Measurements from ENCODE around the gene LIG3. TPM values are rescaled to one million over a fixed set of nuclear protein-coding genes. Genes with fewer than 3 reads are reported as not detected.
A peak's percentile ranks its signal among the peaks of the same experiment; 100 is the strongest.
"Not testable (repeated sequence)": the region's sequence is repeated elsewhere in the genome, so short reads cannot be mapped to it uniquely, and the experiment has no call there.

LIG3 gene
- total RNA-seq, 2 experiments from 2014 or later, result 42.8 to 46.1 TPM

DNA sequence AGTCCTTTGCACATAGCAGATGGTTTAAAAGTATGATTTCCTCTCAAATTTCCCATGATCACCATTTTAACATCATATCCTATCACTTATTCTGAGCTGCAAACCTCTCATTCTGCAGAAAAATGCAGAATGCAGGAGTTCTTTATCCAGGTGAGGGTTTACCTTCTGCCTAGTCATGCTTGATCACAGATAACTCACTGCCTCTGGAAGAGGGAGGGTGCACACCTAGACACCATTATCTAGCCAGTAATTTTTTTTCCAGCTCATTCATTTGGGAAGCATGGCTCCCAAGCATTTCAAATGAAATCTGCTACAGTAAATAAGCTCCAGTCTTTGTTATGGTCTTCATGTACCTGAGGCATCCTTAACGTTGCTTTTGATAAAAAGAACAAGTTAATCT is 45.2 kb downstream of the LIG3 start:
- H3K4me3 Mint-ChIP-seq, result no peak overlapping the region
- no peaks in the 10 kb centered on the region for H3K9me3 Mint-ChIP-seq
- H3K36me3 Mint-ChIP-seq (ENCODE audit: low read depth), result peaks cover 39% of the 10 kb centered on the region
- peaks cover 63% of the 10 kb centered on the region for H3K4me1 Mint-ChIP-seq
- H3K27me3 Mint-ChIP-seq, result no peaks in the 10 kb centered on the region
- ChIA-PET POLR2A (no interaction called here), CTCF (interaction anchor here (1.1 to 1.5 kb wide), 3 partner anchors 9 to 21 kb away, joined by 3 read pairs; no protein-coding TSS in a partner anchor)
- no peak for DNase-seq
- H3K27ac Mint-ChIP-seq, result no peak overlapping the region

DNA sequence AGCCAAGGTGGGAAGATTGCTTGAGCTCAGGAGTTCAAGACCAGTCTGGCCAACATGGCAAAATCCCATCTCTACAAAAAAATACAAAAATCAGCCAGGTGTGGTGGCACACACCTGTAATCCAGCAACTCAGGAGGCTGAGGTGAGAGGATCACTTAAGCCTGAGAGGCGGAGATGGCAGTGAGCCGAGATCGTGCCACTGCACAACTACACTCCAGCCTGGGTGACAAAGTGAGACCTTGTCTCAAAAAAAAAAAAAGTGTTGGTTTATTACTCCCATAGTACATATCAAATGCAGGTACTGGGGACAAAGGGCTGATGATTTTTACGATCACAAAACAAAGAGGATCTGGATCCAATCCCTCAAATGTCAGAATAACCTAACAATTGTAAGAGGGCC is 47.8 kb downstream of the LIG3 start:
- H3K4me3 Mint-ChIP-seq, CTCF ChIA-PET, H3K27me3 Mint-ChIP-seq, H3K9me3 Mint-ChIP-seq, POLR2A ChIA-PET, H3K27ac Mint-ChIP-seq, DNase-seq: not testable (repeated sequence)
- Mint-ChIP-seq H3K36me3 (ENCODE audit: low read depth) (peaks cover 32% of the 10 kb centered on the region), H3K4me1 (peaks cover 51% of the 10 kb centered on the region)

DNA sequence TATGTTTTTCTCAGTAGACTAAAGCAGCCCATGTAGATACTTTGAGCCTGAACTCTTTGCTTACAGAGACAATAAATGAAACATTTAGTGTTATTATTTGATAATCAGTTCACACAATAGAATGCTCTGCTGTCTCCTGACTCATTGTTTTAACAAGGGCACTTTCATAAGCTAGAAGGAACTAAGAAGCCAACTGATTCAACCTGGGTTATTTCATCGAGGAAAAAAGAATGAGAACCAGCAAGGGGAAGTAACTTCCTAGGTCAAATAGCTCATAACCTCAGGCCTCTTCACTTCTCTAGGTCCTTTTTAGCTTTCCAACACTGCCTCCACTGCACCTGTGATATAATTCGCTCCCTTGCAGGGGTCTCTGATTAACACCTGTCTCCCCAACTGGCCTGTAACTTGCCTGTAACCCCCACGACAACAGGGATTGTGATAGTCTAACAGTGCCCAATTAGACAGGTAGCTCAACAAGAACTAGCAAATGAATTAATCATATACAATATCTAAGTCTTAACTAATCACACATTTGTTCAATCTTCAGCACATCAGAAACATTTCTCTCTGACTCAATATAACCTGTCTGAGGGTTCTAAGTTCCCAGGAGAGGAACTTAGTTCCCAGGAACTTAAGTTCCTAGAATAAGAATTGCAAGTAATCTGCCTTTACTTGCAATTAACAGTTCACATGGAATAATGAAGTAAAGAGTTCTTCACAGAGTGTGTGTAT is 48.4 kb downstream of the LIG3 start:
- CTCF ChIA-PET, result interaction anchor here (0.7 to 0.9 kb wide), 2 partner anchors 21 to 61 kb away, joined by 3 read pairs; no protein-coding TSS in a partner anchor
- Mint-ChIP-seq H3K27me3 (no peaks in the 10 kb centered on the region), H3K4me1 (peaks cover 46% of the 10 kb centered on the region), H3K27ac (peak overlapping the region; percentile 85), H3K36me3 (ENCODE audit: low read depth) (peaks cover 32% of the 10 kb centered on the region), H3K4me3 (no peak overlapping the region), H3K9me3 (no peaks in the 10 kb centered on the region)
- POLR2A ChIA-PET, result no interaction called here
- DNase-seq, result no peak

DNA sequence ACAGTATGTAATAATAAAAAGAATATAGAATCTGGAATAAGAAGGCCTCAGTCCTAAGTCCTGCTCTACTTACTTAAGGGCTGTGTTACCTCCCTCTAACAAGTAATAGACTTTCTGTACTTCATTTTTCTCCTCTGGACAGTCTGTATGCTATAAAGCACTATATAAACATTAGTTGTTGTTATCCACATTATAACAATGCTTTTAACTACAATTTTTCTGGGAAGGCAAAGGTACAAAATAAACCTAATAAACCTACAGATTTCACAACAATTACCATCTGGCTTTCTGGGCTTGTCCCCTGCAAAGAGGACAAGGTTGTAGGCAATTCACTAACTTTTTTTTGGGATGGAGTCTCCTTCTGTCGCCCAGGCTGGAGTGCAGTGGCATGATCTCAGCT is 50.5 kb downstream of the LIG3 start:
- Mint-ChIP-seq H3K27ac (no peak overlapping the region), H3K4me3 (no peak overlapping the region), H3K36me3 (ENCODE audit: low read depth) (peaks cover 24% of the 10 kb centered on the region), H3K4me1 (peaks cover 34% of the 10 kb centered on the region), H3K27me3 (no peaks in the 10 kb centered on the region), H3K9me3 (no peaks in the 10 kb centered on the region)
- CTCF ChIA-PET, result no interaction called here
- DNase-seq, result no peak
- POLR2A ChIA-PET, result no interaction called here

DNA sequence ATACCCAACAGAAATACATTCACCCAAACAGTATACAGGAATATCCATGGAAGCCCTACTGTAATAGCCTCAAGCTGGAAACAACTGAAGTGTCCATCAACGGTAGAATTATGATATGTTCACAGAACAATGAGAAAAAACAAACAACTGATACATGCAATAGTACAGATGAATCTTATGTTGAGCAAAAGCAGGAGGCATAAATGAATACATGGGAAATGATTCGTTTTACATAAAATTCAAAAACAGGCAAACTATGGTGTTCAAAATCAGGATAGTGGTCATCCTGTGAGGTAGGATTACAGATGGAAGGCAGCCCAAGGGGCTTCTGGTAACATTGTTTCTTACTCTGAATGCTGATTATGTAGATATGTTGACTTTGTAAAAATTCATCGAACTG is 58.1 kb downstream of the LIG3 start:
- Mint-ChIP-seq H3K4me3 (no peak overlapping the region), H3K36me3 (ENCODE audit: low read depth) (peaks cover 16% of the 10 kb centered on the region), H3K4me1 (peaks cover 9% of the 10 kb centered on the region), H3K27ac (no peak overlapping the region), H3K9me3 (no peaks in the 10 kb centered on the region), H3K27me3 (no peaks in the 10 kb centered on the region)
- DNase-seq, result no peak
- ChIA-PET POLR2A (no interaction called here), CTCF (interaction anchor here (0.6 kb wide), 1 partner anchor 126 kb away, joined by 3 read pairs; no protein-coding TSS in a partner anchor)

DNA sequence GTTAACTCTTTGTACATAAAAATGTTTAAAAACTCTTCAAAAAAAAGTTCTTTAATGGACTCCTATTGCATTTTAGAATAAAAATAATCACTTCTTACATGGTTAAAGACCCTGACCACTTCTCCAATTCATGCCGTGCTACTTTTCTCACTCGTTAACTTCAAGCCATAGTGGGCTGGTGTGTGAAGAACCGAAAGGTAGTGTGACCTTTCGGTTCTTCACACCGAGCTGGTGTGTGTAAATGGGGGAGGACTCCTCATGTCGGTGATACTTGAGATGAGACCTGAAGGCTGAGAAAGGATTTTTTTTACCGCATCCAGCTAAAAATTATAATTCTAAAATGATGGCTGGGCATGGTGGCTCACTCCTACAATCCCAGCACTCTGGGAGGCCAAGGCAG is 61.1 kb downstream of the LIG3 start:
- DNase-seq, result no peak
- Mint-ChIP-seq H3K27me3 (no peaks in the 10 kb centered on the region), H3K9me3 (no peaks in the 10 kb centered on the region), H3K36me3 (ENCODE audit: low read depth) (peaks cover 14% of the 10 kb centered on the region), H3K4me1 (peaks cover 30% of the 10 kb centered on the region), H3K4me3 (no peak overlapping the region), H3K27ac (no peak overlapping the region)
- ChIA-PET CTCF (interaction anchor here (1.4 to 2.3 kb wide), 3 partner anchors 12 to 22 kb away, joined by 4 to 10 read pairs (median 4); partner anchors contain the start of gene RFFL), POLR2A (no interaction called here)

DNA sequence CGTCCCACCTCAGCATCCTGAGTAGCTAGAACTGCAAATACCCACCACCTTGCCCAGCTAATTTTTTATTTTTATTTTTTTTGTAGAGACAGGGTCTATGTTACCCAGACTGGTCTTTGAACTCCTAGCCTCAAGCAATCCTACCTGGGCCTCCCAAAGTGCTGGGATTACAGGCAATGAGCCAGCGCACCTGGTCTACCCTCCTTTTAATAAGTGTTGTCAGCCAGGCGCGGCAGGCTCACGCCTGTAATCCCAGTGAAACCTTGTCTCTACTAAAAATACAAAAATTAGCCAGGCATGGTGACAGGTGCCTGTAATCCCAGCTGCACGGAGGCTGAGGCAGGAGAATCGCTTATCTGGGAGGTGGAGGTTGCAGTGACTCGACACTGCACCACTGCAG is 63.9 kb downstream of the LIG3 start:
- H3K36me3 Mint-ChIP-seq (ENCODE audit: low read depth), result peaks cover 24% of the 10 kb centered on the region
- no peak for DNase-seq
- H3K27me3 Mint-ChIP-seq, result no peaks in the 10 kb centered on the region
- no peak overlapping the region for H3K27ac Mint-ChIP-seq
- no peaks in the 10 kb centered on the region for H3K9me3 Mint-ChIP-seq
- ChIA-PET CTCF (interaction anchor here (1.1 kb wide), 1 partner anchor 52 kb away, joined by 3 read pairs; no protein-coding TSS in a partner anchor), POLR2A (no interaction called here)
- H3K4me1 Mint-ChIP-seq, result peaks cover 46% of the 10 kb centered on the region
- no peak overlapping the region for H3K4me3 Mint-ChIP-seq

DNA sequence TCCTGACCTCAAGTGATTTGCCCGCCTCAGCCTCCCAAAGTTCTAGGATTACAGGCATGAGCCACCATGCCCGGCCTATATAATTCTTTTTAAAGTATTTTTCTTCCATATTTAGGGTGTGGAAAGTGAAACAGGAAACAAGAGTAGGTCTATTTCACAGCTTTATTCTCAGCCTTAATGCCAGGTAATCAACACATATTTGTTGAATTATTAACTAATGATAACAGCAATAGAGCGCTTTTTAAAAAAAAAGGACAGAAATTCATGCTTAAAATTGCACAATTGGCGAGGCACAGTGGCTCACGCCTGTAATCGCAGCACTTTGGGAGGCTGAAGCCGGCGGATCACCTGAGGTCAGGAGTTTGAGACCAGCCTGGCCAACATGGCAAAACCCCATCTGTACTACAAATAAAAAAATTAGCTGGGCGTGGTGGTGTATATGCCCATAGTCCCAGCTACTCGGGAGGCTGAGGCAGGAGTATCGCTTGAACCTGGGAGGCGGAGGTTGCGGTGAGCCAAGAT is 65.2 kb downstream of the LIG3 start:
- POLR2A ChIA-PET, H3K9me3 Mint-ChIP-seq, H3K27me3 Mint-ChIP-seq, DNase-seq: not testable (repeated sequence)
- Mint-ChIP-seq H3K36me3 (ENCODE audit: low read depth) (peaks cover 28% of the 10 kb centered on the region), H3K4me1 (peaks cover 53% of the 10 kb centered on the region), H3K4me3 (peak overlapping the region; percentile 75), H3K27ac (peak overlapping the region; percentile 94)
- CTCF ChIA-PET, result interaction anchor here (0.7 to 2.1 kb wide), 2 partner anchors 44 to 63 kb away, joined by 3 to 8 read pairs; no protein-coding TSS in a partner anchor

DNA sequence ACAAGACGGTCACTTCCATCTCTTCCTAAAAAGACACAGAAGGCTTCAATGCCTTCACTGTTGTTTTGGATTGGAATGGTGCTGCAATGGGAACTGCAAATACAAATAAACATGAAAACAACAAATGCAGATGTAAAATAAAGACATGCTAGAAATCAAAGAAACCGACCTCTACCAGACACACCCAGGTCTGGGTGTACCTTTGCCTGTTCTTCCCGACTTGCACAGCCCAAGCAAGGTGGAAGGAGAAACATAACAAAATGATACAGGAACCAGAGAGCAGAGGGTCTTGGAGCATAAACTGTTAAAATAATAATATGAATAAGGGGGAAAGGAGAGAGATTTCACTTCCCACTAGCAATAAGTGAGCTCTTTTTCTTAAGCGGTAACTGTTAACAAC is 65.9 kb downstream of the LIG3 start:
- H3K27ac Mint-ChIP-seq, result peak overlapping the region; percentile 94
- no peaks in the 10 kb centered on the region for H3K27me3 Mint-ChIP-seq
- DNase-seq, result no peak
- ChIA-PET CTCF (interaction anchor here (0.7 to 2.1 kb wide), 4 partner anchors 18 to 44 kb away, joined by 3 to 8 read pairs (median 4); partner anchors contain the start of gene RFFL), POLR2A (interaction anchor here (0.6 to 1.3 kb wide), 2 partner anchors 17 to 652 kb away, joined by 5 to 8 read pairs; partner anchors contain the start of gene RFFL)
- H3K36me3 Mint-ChIP-seq (ENCODE audit: low read depth), result peaks cover 23% of the 10 kb centered on the region
- H3K4me3 Mint-ChIP-seq, result peak overlapping the region; percentile 75
- H3K9me3 Mint-ChIP-seq, result no peaks in the 10 kb centered on the region
- peaks cover 57% of the 10 kb centered on the region for H3K4me1 Mint-ChIP-seq

DNA sequence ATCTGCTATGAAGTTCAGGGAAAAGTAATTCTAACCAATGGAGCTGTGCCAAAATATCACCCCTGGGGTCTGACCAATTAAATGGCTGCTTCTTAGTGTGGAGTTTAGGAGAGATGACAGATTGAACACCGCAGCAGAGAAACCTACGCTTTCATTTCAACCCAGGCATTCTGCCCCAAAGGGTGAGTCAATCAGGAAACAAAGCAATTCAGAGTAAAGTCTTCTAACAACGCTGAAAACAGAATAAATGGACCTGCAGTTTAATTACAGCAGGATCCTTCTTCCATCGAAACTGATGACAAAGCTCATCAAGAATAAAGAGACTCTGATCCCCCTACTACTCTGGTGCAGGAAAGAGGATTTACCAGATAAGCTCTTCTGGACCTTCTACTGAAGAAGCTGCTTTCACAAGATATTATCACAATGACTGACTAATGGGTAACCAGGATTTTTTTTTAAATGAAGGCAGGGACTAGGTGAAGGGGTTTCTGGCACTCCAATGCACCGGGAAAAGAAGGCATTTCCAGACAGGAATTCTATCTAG is 66.5 kb downstream of the LIG3 start:
- Mint-ChIP-seq H3K27ac (peak overlapping the region; percentile 94), H3K4me1 (peaks cover 62% of the 10 kb centered on the region), H3K4me3 (peak overlapping the region; percentile 75), H3K9me3 (no peaks in the 10 kb centered on the region), H3K36me3 (ENCODE audit: low read depth) (peaks cover 23% of the 10 kb centered on the region), H3K27me3 (no peaks in the 10 kb centered on the region)
- ChIA-PET POLR2A (interaction anchor here (0.6 to 1.3 kb wide), 2 partner anchors 17 to 651 kb away, joined by 5 to 8 read pairs; partner anchors contain the start of gene RFFL), CTCF (interaction anchor here (0.7 to 2.1 kb wide), 5 partner anchors 17 to 43 kb away, joined by 3 to 8 read pairs (median 3); partner anchors contain the start of gene RFFL)
- peak; percentile 77 for DNase-seq

DNA sequence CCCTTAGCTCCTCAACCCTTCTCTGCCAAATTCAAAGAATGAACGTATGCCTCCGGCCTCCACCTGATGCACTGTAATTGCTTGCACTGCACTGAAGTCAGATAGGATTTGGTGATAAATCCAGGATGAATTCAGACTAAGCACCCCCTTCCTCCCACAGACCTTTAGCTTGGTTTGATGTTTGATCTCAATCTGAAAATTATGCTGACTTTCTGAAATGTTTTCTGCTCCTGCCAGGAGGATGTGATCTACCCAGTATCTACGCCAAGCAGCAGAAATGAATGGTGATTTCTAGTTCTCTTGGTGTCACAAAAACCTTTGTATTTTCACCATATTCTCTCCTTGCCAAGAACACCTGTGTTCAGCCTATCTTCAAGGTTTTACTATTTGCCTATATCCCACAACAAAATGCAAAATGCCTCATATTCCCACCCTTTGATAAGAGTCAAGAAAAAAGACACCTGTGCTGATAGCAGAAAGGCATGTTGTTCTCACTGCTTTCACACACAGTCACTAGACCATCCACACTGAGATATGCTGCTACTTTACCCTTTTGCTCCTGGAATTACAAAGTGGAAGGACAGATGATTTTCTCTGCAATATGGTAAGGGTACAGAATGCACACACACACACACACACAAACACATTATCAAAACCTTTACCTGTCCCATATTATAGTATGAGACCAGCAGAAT is 68.5 kb downstream of the LIG3 start:
- POLR2A ChIA-PET, result no interaction called here
- H3K4me3 Mint-ChIP-seq, result peak overlapping the region; percentile 5
- H3K36me3 Mint-ChIP-seq (ENCODE audit: low read depth), result peaks cover 28% of the 10 kb centered on the region
- peaks cover 77% of the 10 kb centered on the region for H3K4me1 Mint-ChIP-seq
- peak overlapping the region; percentile 72 for H3K27ac Mint-ChIP-seq
- no peak for DNase-seq
- H3K27me3 Mint-ChIP-seq, result no peaks in the 10 kb centered on the region
- CTCF ChIA-PET, result interaction anchor here (0.9 to 1.6 kb wide), 5 partner anchors 12 to 760 kb away, joined by 3 to 4 read pairs (median 3); no protein-coding TSS in a partner anchor
- H3K9me3 Mint-ChIP-seq, result no peaks in the 10 kb centered on the region

DNA sequence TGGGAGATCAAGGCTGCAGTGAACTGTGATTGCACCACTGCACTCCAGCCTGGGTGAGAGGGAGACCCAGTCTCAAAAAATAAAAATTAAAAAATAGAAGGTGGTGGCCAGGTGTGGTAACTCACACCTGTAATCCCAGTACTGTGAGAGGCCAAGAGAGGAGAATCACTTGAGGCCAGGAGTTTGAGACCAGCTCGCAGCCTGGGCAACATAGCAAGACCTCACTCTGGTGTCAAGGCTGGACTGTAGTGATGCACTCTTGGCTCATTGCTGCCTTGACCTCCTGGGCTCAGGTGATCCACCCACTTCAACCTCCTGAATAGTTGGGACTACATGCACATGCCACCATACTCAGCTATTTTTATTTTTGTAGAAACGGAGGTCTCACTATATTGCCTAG is 69.9 kb downstream of the LIG3 start:
- DNase-seq, result no peak
- ChIA-PET POLR2A (no interaction called here), CTCF (interaction anchor here (0.9 to 1.6 kb wide), 5 partner anchors 11 to 37 kb away, joined by 3 to 4 read pairs (median 4); partner anchors contain the start of gene RFFL)
- Mint-ChIP-seq H3K36me3 (ENCODE audit: low read depth) (peaks cover 35% of the 10 kb centered on the region), H3K9me3 (no peaks in the 10 kb centered on the region), H3K4me3 (no peak overlapping the region), H3K27ac (peak overlapping the region; percentile 73), H3K27me3 (no peaks in the 10 kb centered on the region), H3K4me1 (peaks cover 74% of the 10 kb centered on the region)

Data from activated CD4-positive, alpha-beta T cell treated with anti-CD3 and anti-CD28 coated beads, Interleukin-2, amount 10 ng/mL, durations not matched to agents 7 days and 5 days (primary cell).